C4-2B (cell line): ENCODE results near the gene ADAMTS19.

ENCODE experiments used
- CTCF ChIP-seq: fragments of 450-650 bp; conservative IDR thresholded peaks from 2 replicates; pipeline ENCODE4 v1.5.1; 2017; ENCODE audit warnings: mild to moderate bottlenecking
- ZFX ChIP-seq: fragments of 450-650 bp; IDR thresholded peaks from 2 replicates; pipeline ENCODE4 v1.6.1; 2017

- TF ChIP-seq CTCF (no peak), ZFX (no peak)
These were observed 159.7 kb downstream of the ADAMTS19 start for GRCh38 chr5:129619782-129620181.
